ENCODE data around the gene DPP4.

DNA sequence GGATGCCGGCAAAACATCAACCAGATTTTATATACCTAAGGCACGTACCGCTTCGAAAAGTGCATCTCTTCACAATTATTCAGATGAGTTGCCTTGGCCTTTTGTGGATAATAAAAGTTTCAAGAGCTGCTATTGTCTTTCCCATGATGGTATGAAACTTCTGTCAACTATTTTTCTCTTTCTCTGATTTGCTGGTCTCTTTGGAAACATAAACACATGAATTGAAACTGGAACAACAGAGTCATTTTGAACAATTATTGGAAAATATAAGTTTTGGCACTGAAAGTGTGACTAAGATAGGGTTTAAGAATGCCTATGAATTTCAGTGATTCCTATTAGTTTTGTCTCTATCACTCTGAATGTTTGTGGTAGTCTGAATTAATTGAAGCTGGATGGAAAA lies 109.9 kb downstream of the DPP4 start:
- TF ChIP-seq, protein P1, sequence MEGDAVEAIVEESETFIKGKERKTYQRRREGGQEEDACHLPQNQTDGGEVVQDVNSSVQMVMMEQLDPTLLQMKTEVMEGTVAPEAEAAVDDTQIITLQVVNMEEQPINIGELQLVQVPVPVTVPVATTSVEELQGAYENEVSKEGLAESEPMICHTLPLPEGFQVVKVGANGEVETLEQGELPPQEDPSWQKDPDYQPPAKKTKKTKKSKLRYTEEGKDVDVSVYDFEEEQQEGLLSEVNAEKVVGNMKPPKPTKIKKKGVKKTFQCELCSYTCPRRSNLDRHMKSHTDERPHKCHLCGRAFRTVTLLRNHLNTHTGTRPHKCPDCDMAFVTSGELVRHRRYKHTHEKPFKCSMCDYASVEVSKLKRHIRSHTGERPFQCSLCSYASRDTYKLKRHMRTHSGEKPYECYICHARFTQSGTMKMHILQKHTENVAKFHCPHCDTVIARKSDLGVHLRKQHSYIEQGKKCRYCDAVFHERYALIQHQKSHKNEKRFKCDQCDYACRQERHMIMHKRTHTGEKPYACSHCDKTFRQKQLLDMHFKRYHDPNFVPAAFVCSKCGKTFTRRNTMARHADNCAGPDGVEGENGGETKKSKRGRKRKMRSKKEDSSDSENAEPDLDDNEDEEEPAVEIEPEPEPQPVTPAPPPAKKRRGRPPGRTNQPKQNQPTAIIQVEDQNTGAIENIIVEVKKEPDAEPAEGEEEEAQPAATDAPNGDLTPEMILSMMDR (IDR thresholded peaks at IDR 0.05) = no peak
- TF ChIP-seq EP300 (IDR thresholded peaks at IDR 0.05) = no peak
